Pons (tissue), 1 donor: Measurements from ENCODE around the gene TYW1B.
"Not testable (repeated sequence)": the region's sequence is repeated elsewhere in the genome, so short reads cannot be mapped to it uniquely, and the experiment has no call there.

Experiments used
- DNase-seq: peaks from one replicate; pipeline ENCODE4 v3.0.0-alpha.2; 2016; ENCODE audit warnings: low spot score

Gene TYW1B

GRCh38 chr7:72626428-72627011 is 201.5 kb downstream of the TYW1B start:
- not testable (repeated sequence) for DNase-seq

GRCh38 chr7:72625721-72626423 is 202.1 kb downstream of the TYW1B start:
- DNase-seq: not testable (repeated sequence)

- no peak for DNase-seq
Observed at GRCh38 chr7:72622532-72622931, 205.5 kb downstream of the TYW1B start.

- DNase-seq: not testable (repeated sequence)
Observed at GRCh38 chr7:72621761-72622187, 206.2 kb downstream of the TYW1B start.

- not testable (repeated sequence) for DNase-seq
Observed at GRCh38 chr7:72620923-72621322, 207.1 kb downstream of the TYW1B start.

- DNase-seq: peak; percentile 63
Observed at GRCh38 chr7:72618435-72619180, 209.4 kb downstream of the TYW1B start.

GRCh38 chr7:72609761-72610160 is 218.2 kb downstream of the TYW1B start:
- DNase-seq: not testable (repeated sequence)

- DNase-seq: not testable (repeated sequence)
Observed at GRCh38 chr7:72607988-72608387, 220.0 kb downstream of the TYW1B start.

- not testable (repeated sequence) for DNase-seq
Observed at GRCh38 chr7:72605863-72606431, 222.1 kb downstream of the TYW1B start.

- DNase-seq: not testable (repeated sequence)
Observed at GRCh38 chr7:72604771-72605611, 223.0 kb downstream of the TYW1B start.

- not testable (repeated sequence) for DNase-seq
Observed at GRCh38 chr7:72603476-72603875, 224.5 kb downstream of the TYW1B start.

GRCh38 chr7:72603073-72603472 is 224.9 kb downstream of the TYW1B start:
- DNase-seq: no peak

GRCh38 chr7:72601683-72602082 is 226.3 kb downstream of the TYW1B start:
- not testable (repeated sequence) for DNase-seq

GRCh38 chr7:72590023-72590422 is 238.0 kb downstream of the TYW1B start:
- not testable (repeated sequence) for DNase-seq

- not testable (repeated sequence) for DNase-seq
Observed at GRCh38 chr7:72587267-72587666, 240.7 kb downstream of the TYW1B start.

- DNase-seq: not testable (repeated sequence)
Observed at GRCh38 chr7:72584576-72584975, 243.4 kb downstream of the TYW1B start.

GRCh38 chr7:72583620-72584361 is 244.2 kb downstream of the TYW1B start:
- DNase-seq: not testable (repeated sequence)

GRCh38 chr7:72580142-72580770 is 247.7 kb downstream of the TYW1B start:
- DNase-seq: peak; percentile 42

GRCh38 chr7:72577107-72577506 is 250.9 kb downstream of the TYW1B start:
- DNase-seq: no peak

GRCh38 chr7:72561988-72562387 is 266.0 kb downstream of the TYW1B start:
- DNase-seq: not testable (repeated sequence)
